GM12891 (cell line): Measurements from ENCODE around the gene CCL5.

Experiments used
- POLR2A ChIP-seq: IDR thresholded peaks from 2 replicates; pipeline ENCODE4 v1.6.1; 2011; ENCODE audit warnings: low read depth, low read length, control low read depth
- POLR2AphosphoS5 ChIP-seq: IDR thresholded peaks from 2 replicates; pipeline ENCODE4 v1.6.1; 2011; ENCODE audit warnings: low read depth, low read length, control low read depth

DNA sequence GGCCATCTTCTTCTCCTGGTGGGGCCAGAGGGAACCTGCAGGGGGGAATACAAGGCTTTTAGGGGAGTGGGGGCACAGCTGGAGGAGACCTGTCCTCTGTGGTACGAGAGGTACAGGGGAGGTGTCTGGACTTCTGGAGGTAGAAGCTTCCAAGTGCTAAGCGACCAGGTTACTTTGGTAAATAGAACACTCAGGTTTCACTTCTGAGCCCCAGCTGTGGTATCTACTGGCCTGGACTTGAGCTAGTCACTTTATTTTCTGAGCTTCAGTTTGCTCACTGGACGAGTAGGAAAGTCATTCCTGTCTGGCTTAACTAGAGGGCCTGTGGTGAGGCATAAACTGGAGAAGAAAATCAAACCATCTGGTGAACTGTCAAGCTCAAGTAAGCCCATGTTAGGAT, 11.4 kb downstream of the CCL5 start, which contains the start of gene HEATR9:
- no peak for TF ChIP-seq POLR2A
- no peak for TF ChIP-seq POLR2AphosphoS5
